ENCODE measurements around the gene MED13. TPM values are rescaled to one million over a fixed set of nuclear protein-coding genes. Genes with fewer than 3 reads are reported as not detected.

MED13 gene
- polyA plus RNA-seq, 2 of the 4 experiments (the other 2 are of a cell fraction): 14.1 to 64.1 TPM

- Histone ChIP-seq H3K4me2 (no peak overlapping the region), H3K4me1 (peaks cover 24% of the 10 kb centered on the region), H3K9me3 (no peaks in the 10 kb centered on the region), H3K4me3 (no peak overlapping the region), H3K27ac (no peak overlapping the region)
- CTCF ChIA-PET: interaction anchor here (0.9 to 15.1 kb wide), 3 partner anchors 11 to 25 kb away, joined by 4 to 145 read pairs (median 42); partner anchors contain the start of gene MED13
- FAIRE-seq: no peak
- TF ChIP-seq BHLHE40 (IDR thresholded peaks at IDR 0.05; ENCODE audit: low read depth, low read length) (no peak), EHF (CRISPR knock-in tag; IDR thresholded peaks at IDR 0.05) (no peak), RCOR1 (IDR thresholded peaks at IDR 0.05; ENCODE audit: low read depth, low read length) (no peak), CHD4 (IDR thresholded peaks at IDR 0.05; ENCODE audit: borderline replicate concordance) (no peak), MAFK (IDR thresholded peaks at IDR 0.05; ENCODE audit: partially characterized antibody) (no peak), ZNF302 (CRISPR knock-in tag; IDR thresholded peaks at IDR 0.05) (no peak), GATA3 (IDR thresholded peaks at IDR 0.05; ENCODE audit: borderline replicate concordance) (no peak), POLR2AphosphoS2 (conservative IDR thresholded peaks at IDR 0.05; ENCODE audit: low read length) (no peak), ESRRA (IDR thresholded peaks at IDR 0.05; ENCODE audit: borderline replicate concordance, low read length) (no peak), HDAC2 (IDR thresholded peaks at IDR 0.05) (no peak), HOXA7 (CRISPR knock-in tag; IDR thresholded peaks at IDR 0.05) (no peak), CBX8 (IDR thresholded peaks at IDR 0.05) (no peak), NR3C1 (IDR thresholded peaks at IDR 0.05) (no peak), POLR2A (IDR thresholded peaks at IDR 0.05; ENCODE audit: low read length) (no peak)
- TF ChIP-seq, protein P1, sequence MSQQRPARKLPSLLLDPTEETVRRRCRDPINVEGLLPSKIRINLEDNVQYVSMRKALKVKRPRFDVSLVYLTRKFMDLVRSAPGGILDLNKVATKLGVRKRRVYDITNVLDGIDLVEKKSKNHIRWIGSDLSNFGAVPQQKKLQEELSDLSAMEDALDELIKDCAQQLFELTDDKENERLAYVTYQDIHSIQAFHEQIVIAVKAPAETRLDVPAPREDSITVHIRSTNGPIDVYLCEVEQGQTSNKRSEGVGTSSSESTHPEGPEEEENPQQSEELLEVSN (IDR thresholded peaks at IDR 0.05; ENCODE audit: borderline replicate concordance, low read depth): no peak
- TF ChIP-seq, protein P2, sequence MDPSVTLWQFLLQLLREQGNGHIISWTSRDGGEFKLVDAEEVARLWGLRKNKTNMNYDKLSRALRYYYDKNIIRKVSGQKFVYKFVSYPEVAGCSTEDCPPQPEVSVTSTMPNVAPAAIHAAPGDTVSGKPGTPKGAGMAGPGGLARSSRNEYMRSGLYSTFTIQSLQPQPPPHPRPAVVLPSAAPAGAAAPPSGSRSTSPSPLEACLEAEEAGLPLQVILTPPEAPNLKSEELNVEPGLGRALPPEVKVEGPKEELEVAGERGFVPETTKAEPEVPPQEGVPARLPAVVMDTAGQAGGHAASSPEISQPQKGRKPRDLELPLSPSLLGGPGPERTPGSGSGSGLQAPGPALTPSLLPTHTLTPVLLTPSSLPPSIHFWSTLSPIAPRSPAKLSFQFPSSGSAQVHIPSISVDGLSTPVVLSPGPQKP (IDR thresholded peaks at IDR 0.05; ENCODE audit: low read depth, low read length): no peak
- ATAC-seq: no peak
- POLR2A ChIA-PET: interaction anchor here (0.6 kb wide), 1 partner anchor 62 kb away, joined by 5 read pairs; no protein-coding TSS in a partner anchor
- 88% methylated on average over 7 of the region's 7 CpGs for WGBS (ENCODE audit: missing lambda C conversion rate)
- DNase-seq (ENCODE audit: low read depth in 1 of 2, low spot score in 1 of 2): no peak
Observed at GRCh38 chr17:62090021-62090824, 25.1 kb upstream of the MED13 start.

DNA sequence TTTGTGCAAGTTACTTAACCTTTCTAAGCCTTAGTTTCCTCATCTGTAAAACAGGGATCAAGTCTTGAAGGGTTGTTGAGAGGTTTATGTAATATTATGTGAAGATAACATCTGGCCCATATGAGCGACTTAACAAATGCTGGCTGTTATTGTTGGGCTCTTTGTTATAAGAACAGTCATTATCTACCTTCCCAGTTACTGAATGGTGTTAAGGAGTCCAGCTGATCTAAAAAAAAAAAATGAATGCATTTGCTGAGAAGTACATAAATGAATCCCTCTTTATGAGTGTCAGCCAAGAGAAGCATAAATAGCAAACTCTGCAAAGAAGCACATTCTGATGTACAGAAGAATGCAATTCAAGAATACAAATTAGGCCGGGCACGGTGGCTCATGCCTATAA is 24.3 kb upstream of the MED13 start:
- FAIRE-seq (no peak), ATAC-seq (no peak), DNase-seq (ENCODE audit: low read depth in 1 of 2, low spot score in 1 of 2) (no peak)
- TF ChIP-seq HMGXB4 (CRISPR knock-in tag; IDR thresholded peaks at IDR 0.05; ENCODE audit: borderline replicate concordance): no peak
- TF ChIP-seq POLR2AphosphoS2 (conservative IDR thresholded peaks at IDR 0.05; ENCODE audit: low read length): no peak
- no peak for TF ChIP-seq CHD2 (IDR thresholded peaks at IDR 0.05; ENCODE audit: low read length, partially characterized antibody)
- no peak for TF ChIP-seq HDAC2 (IDR thresholded peaks at IDR 0.05)
- TF ChIP-seq PBX3 (IDR thresholded peaks at IDR 0.05): no peak
- TF ChIP-seq TFCP2L1 (CRISPR knock-in tag; IDR thresholded peaks at IDR 0.05): no peak
- no peak for TF ChIP-seq HOXA7 (CRISPR knock-in tag; IDR thresholded peaks at IDR 0.05)
- no peak for TF ChIP-seq NR3C1 (IDR thresholded peaks at IDR 0.05)
- TF ChIP-seq RARB (CRISPR knock-in tag; IDR thresholded peaks at IDR 0.05): no peak
- TF ChIP-seq MAFK (IDR thresholded peaks at IDR 0.05; ENCODE audit: partially characterized antibody): no peak
- no peak for TF ChIP-seq ZFP36 (IDR thresholded peaks at IDR 0.05; ENCODE audit: borderline replicate concordance, partially characterized antibody)
- TF ChIP-seq EHF (CRISPR knock-in tag; IDR thresholded peaks at IDR 0.05): no peak
- no peak for TF ChIP-seq EHMT2 (IDR thresholded peaks at IDR 0.05; ENCODE audit: low read depth)
- TF ChIP-seq SMC3 (IDR thresholded peaks at IDR 0.05): no peak
- no peak for TF ChIP-seq ESRRA (IDR thresholded peaks at IDR 0.05; ENCODE audit: borderline replicate concordance, low read length)
- H3K27ac ChIP-seq: no peak overlapping the region
- ChIA-PET POLR2A (interaction anchor here (0.6 kb wide), 1 partner anchor 61 kb away, joined by 5 read pairs; no protein-coding TSS in a partner anchor), CTCF (interaction anchor here (0.6 to 15.1 kb wide), 5 partner anchors 13 to 933 kb away, joined by 3 to 145 read pairs (median 4); partner anchors contain the start of gene MED13)
- no peaks in the 10 kb centered on the region for H3K9me3 ChIP-seq
- H3K4me3 ChIP-seq: no peak overlapping the region
- H3K4me1 ChIP-seq: peaks cover 20% of the 10 kb centered on the region
- H3K4me2 ChIP-seq: no peak overlapping the region
- WGBS (ENCODE audit: missing lambda C conversion rate): 84% methylated on average over 3 of the region's 3 CpGs

All from A549 (cell line).